ENCODE data around the gene NR6A1.

Gene NR6A1

DNA sequence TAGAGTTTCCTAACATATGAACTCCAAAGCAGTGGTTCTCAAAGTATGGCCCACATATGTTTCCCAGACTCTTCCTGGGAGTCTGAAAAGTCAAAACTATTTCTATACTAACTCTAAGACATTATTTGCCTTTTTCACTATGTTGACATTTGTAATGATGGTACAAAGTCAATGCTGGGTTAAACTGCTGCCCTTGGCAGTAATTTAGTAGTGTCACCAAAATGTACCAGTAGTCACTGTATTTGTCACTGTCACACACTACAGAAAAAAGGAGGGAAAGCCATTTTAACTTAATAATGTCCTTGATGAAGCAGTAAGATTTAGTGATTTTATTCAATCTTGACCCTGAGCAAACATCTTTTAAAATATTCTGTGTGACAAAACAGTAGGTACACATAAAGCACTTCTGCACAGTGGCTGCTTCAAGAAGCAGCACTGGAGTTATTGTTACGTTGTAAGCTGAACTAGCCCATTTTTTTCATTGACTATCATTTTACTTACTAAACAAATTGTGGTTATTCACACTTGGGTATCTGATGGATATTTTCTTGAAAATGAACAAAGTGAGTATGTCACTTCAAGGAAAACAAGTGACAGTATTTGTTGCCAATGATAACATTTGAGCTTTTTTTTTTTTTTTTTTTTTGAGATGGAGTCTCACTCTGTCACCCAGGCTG is 90.3 kb downstream of the NR6A1 start:
- no peak for DNase-seq

- no peak for DNase-seq
Observed at GRCh38 chr9:124680049-124680448, 91.1 kb downstream of the NR6A1 start.

GRCh38 chr9:124676159-124676551 is 95.0 kb downstream of the NR6A1 start:
- no peak for DNase-seq

DNA sequence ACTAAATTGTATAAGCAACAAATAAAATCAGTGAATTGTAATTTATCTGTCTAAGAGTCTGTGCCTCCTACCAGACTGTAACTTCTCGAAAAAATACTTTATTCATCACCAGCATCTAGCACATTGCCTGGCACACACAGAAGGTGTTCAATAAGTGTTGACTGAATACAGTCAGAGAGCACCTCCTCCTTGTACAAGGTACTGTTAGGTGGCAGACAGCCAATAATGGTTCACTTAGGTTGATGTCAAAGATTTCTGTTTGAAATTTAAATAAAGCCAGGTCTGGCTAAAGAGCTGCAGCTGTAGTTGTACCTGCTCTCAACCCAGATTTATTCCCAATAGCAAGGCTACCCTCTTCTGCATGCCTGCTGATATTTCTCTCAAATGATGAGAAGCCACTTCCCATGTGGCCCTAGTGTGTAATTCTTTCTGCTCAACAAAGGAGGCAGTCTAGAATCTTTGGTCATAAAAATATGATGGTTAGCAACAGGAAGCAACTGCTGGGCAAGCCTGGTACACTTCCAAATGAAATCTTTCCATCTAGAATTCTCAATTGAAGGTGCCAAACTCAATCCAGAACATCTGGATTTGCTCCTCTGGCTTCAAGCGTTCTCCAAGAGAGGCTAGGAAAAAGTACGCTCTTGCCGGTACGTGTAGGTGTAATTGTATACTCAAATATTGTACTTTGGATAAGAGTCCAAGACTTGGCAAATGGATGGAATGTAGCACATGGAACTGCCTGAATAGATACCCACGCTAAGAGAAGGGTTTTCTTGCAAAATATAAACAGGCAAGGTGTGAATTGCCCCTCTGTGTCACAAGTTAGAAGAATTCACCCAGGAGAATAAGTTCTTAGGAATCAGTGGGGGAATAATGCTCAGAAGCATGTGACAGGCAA is 95.6 kb downstream of the NR6A1 start:
- DNase-seq: no peak

- DNase-seq: no peak
Observed at GRCh38 chr9:124674651-124675050, 96.5 kb downstream of the NR6A1 start.

- no peak for DNase-seq
Observed at GRCh38 chr9:124673063-124673462, 98.0 kb downstream of the NR6A1 start.

DNA sequence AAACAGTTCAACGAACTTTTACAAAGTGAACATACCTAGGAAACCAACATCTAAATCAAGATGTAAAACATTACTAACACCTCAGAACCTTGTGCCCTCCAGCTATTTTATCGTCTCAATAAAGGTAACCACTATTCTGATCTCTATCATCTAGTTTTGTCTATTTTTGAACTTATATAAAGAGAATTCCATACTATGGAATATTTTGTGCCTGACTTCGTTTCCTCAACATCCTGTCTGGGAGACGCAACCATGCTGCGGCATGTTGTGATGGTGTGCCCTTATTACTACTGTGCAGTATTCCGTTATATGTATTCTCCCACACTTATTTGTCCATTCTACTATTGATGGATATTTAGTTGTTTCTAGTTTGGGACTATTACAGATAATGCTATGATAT is 99.2 kb downstream of the NR6A1 start:
- no peak for DNase-seq

DNA sequence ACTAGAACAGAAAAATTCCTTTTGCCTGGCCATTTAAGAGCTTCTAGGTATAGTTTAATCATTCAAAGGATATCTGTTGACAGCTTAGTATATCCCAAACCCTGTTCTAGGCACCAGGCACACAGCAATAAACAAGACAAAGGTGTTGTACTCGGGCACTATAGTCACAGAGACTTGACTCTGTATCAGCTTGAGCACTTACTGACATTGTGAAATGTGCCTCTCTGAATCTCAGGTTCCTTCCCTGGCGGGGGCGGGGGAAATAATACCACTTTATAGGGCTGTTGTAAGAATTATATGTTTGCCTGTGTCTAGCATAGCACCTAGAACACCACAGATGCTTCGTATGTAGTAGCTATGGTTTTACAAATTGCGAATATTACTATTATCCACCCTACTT is 104.5 kb downstream of the NR6A1 start:
- no peak for DNase-seq

DNA sequence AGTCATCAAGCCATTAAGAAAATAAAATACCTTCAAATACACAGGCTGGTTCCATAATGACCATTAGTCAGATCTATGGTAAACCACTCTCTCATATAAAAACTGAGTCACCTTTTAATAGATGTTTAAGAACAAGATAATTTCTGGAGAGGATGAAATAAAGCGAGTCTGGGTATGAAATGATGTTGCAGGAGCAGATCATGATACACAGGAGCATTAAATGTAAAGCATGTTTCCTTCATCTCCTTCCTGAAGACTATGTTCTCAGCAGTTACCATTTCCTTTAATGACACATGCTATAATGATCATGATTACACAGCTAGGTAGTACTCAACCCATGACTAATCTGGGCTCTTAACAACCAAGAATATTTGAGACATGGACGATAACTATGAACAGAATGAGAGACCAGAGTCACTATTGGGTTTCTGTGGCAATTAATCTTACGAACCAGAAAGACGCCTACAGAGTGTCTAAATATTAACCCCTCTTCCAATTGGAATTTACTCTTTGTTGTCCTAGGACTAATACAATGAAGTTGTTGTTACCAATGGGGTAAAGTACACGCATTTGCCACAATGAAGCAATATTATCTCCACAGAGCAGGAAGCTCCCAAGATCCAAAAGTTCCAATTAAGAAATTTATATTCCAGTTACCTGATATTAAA is 105.6 kb downstream of the NR6A1 start:
- no peak for DNase-seq

DNA sequence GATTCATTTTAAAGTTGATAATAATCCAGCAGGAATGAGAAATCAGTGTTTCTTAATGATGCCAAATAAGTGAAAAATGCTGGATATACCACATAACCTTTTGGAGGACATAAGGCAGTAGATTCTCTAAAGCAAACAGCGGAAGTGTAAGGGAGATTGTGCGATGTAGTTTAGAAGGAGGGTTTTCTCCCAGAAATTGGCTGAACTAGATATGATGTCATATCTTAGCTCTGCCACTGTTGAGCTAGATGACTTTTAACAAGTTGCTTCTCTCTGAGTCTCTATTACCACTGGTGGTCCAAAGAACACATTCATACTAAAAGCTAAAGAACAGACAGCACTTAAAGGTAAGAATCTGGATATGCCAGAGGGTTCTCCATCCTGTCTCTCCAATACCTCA is 107.0 kb downstream of the NR6A1 start:
- no peak for DNase-seq

GRCh38 chr9:124663046-124663961 is 107.8 kb downstream of the NR6A1 start:
- no peak for DNase-seq

DNA sequence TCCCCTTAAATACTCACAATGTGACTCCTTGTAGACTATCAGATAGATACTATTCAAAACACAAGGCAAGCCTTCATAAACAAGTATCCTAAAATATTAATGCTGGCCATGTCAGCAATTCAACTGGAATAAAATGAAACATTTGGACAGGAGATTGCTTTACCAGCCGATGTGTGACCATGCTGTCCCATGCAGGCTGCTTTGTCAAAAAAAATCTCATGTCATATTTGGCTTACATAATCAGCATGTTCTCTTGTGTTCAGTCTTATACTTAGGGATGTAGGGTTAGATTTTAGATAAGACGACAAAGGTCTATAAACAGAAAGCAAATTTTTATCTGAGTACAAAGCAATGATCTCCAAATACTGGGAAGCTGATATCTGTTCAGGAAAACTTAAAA is 108.5 kb downstream of the NR6A1 start:
- no peak for DNase-seq

DNA sequence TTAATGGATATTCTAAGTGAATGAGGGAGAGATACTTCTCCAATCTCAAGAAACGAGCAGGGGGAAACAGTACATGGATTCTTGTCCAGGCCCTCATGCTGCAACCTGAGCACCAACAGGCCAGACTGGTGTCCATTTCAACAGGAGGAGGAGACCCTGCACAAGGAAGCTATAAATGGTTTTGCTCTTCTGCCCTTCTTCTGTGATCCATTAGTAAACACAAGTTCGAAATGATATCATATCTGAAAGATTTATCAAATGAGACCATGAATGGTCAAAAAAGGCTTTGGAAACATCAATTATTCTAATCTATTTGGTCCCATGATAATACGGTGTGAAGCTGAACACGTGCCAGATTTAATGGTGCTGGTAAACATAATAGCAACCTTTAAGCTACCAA is 109.8 kb downstream of the NR6A1 start:
- DNase-seq: no peak

DNA sequence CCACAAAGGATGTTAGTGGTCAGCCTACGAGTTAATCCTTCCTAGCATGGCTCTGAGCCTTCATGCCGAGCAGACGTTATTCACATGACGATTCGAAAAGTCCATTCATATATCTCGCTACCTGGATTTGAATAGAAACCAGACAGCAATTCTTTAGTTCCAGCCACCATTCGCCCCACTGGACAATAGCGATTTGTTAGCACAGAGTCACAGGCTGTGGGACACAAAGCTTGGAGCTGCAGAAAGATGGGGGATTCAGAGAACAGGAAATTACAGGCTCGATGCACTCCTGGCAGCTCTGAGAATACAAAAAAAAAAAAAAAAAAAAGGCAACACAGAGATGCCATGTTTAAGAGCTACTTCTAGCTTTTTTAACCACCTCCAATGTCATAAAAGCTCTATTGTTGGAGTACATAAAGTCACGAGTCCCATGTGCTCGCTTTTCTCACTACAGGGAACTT is 110.7 kb downstream of the NR6A1 start:
- peak; percentile 14 for DNase-seq

- DNase-seq: peak; percentile 46
Observed at GRCh38 chr9:124659099-124659659, 111.9 kb downstream of the NR6A1 start.

- peak; percentile 94 for DNase-seq
Observed at GRCh38 chr9:124658165-124659017, 112.7 kb downstream of the NR6A1 start.

GRCh38 chr9:124657516-124657915 is 113.6 kb downstream of the NR6A1 start:
- no peak for DNase-seq

DNA sequence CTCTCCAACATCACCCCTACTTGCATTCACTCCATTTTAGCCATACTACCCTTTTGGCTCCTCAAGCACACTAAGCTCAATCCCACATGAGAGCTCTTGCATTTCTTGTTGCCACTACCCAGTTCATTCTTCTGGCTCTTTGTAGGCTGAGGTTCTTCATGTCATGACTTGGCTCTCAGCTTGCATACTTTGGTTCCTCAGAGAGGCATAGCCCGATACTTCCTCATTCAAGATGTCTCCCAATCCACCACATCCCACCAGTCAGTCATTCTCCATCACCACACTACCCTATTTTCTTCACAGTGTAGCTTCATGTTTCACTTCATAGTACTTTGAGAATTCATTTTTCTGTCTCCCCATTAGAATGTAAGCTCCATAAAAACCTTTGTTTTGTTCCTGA is 116.7 kb downstream of the NR6A1 start:
- no peak for DNase-seq

GRCh38 chr9:124652615-124653393 is 118.3 kb downstream of the NR6A1 start:
- no peak for DNase-seq

- DNase-seq: no peak
Observed at GRCh38 chr9:124652203-124652602, 118.9 kb downstream of the NR6A1 start.

All from NCI-H1694 treated with DMSO at 0.1 percent for 48 hours (cell line).